Fibroblast of lung (primary cell): ENCODE measurements around the gene PRKCH. TPM values are rescaled to one million over a fixed set of nuclear protein-coding genes. Genes with fewer than 3 reads are reported as not detected.

ENCODE experiments used
- DNase-seq, 2 donors: peaks; one replicate each; pipeline versions ENCODE4 v3.0.0 to v3.0.0-alpha.2; 2010; ENCODE audit warnings: low read depth in 2 of 2
- H2AFZ ChIP-seq: 2 replicates; pipeline ENCODE4 v1.5.1; 2012; ENCODE audit warnings: low read length, control low read depth, inconsistent platforms
- H3K27ac ChIP-seq: 2 replicates; pipeline ENCODE4 v1.5.1; 2011; ENCODE audit warnings: low read length, control low read depth; ENCODE audit not compliant: insufficient read depth
- H3K27me3 ChIP-seq: 2 replicates; pipeline ENCODE4 v1.5.1; 2011; ENCODE audit warnings: mild to moderate bottlenecking, low read length; ENCODE audit not compliant: control insufficient read depth, insufficient read depth
- H3K36me3 ChIP-seq: 2 replicates; pipeline ENCODE4 v1.5.1; 2011; ENCODE audit warnings: low read length; ENCODE audit not compliant: control insufficient read depth, insufficient read depth
- H3K4me1 ChIP-seq: 2 replicates; pipeline ENCODE4 v1.5.1; 2011; ENCODE audit warnings: low read length; ENCODE audit not compliant: control insufficient read depth, insufficient read depth; ENCODE audit errors: extremely low read depth
- H3K4me2 ChIP-seq: 2 replicates; pipeline ENCODE4 v1.5.1; 2011; ENCODE audit warnings: low read length, control low read depth; ENCODE audit not compliant: insufficient read depth; ENCODE audit errors: extremely low read depth
- H3K4me3 ChIP-seq, 4 experiments: fragments of 200-600 bp in 1 of 4; sonication (generic) in 1 of 4; replicated peaks in 1 of 4; 2 replicates each; pipeline ENCODE4 v1.5.1; 2011 to 2016; ENCODE audit warnings: low read length in 4 of 4, low read depth in 3 of 4, mild to moderate bottlenecking in 3 of 4, control low read depth in 2 of 4, inconsistent platforms in 1 of 4, mixed read lengths in 1 of 4; ENCODE audit not compliant: insufficient read depth in 1 of 4; ENCODE audit errors: control extremely low read depth in 1 of 4
- H3K79me2 ChIP-seq: 2 replicates; pipeline ENCODE4 v1.5.1; 2012; ENCODE audit warnings: mild to moderate bottlenecking, low read length, inconsistent platforms; ENCODE audit not compliant: control insufficient read depth, insufficient read depth
- H3K9ac ChIP-seq: 2 replicates; pipeline ENCODE4 v1.5.1; 2011; ENCODE audit warnings: mild to moderate bottlenecking, low read length, control low read depth; ENCODE audit not compliant: insufficient read depth
- H3K9me3 ChIP-seq: 2 replicates; pipeline ENCODE4 v1.5.1; 2012; ENCODE audit warnings: low read depth, low read length; ENCODE audit not compliant: control insufficient read depth, insufficient read depth
- H4K20me1 ChIP-seq: 2 replicates; pipeline ENCODE4 v1.5.1; 2011; ENCODE audit warnings: low read length; ENCODE audit not compliant: control insufficient read depth, insufficient read depth; ENCODE audit errors: extremely low read depth
- EZH2 ChIP-seq: IDR thresholded peaks from 2 replicates; pipeline ENCODE4 v1.5.1; 2012; ENCODE audit warnings: low read length, control low read depth, mild to moderate bottlenecking; ENCODE audit errors: missing control alignments
- polyA plus RNA-seq, 2 donors: library from polyadenylated mRNA; depleted of rRNA in 1 of 2; stranded (reverse) in 1 of 2; unstranded in 1 of 2; fragments of >200 nt; gene quantifications; 2 replicates each; pipeline ENCODE4 v1.2.1, GENCODE V29; 2011 to 2012; ENCODE audit warnings: missing spikeins in 1 of 2
- total RNA-seq: library from RNA; depleted of rRNA; stranded (reverse); fragments of >200 nt; gene quantifications from 2 replicates; pipeline ENCODE4 v1.2.1, GENCODE V29; 2014
- TF ChIP-seq, protein P1 (sequence below), 2 donors: IDR thresholded peaks in 1 of 2; conservative IDR thresholded peaks in 1 of 2; 1 replicate in 1 of 2; 2 replicates in 1 of 2; pipeline ENCODE4 v1.5.1; 2011 to 2012; ENCODE audit warnings: low read length in 2 of 2, control low read depth in 1 of 2, inconsistent platforms in 1 of 2, low read depth in 1 of 2, mild to moderate bottlenecking in 1 of 2

The PRKCH gene
- total and polyA plus RNA-seq, 2 donors (not counting 1 experiment from before 2014, with no cell fraction given) = 2.9 to 5.4 TPM

DNA sequence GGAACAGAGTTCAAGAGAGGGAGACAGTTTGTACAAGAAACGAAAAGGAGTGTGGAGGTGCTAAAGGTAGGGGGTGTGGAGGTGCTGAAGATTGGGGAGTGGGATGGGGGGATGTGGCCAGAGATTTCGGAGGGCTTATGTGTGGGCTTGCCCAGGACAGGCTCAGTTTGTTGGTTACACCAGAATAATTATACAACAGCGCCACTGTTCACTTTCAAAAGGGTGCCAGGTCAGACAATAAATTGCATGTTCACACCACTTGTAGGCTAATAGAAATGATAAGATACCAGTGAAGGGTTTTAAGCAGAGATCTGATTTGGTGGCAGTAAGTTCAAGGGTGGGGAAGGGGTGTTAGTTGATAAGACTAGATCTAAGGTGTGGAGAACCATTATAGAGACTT lies 75.3 kb downstream of the PRKCH start:
- no peaks in the 10 kb centered on the region for H4K20me1 ChIP-seq
- peaks cover 2% of the 10 kb centered on the region for H3K27me3 ChIP-seq
- no peaks in the 10 kb centered on the region for H3K9me3 ChIP-seq
- H3K4me1 ChIP-seq = no peaks in the 10 kb centered on the region
- TF ChIP-seq, protein P1, sequence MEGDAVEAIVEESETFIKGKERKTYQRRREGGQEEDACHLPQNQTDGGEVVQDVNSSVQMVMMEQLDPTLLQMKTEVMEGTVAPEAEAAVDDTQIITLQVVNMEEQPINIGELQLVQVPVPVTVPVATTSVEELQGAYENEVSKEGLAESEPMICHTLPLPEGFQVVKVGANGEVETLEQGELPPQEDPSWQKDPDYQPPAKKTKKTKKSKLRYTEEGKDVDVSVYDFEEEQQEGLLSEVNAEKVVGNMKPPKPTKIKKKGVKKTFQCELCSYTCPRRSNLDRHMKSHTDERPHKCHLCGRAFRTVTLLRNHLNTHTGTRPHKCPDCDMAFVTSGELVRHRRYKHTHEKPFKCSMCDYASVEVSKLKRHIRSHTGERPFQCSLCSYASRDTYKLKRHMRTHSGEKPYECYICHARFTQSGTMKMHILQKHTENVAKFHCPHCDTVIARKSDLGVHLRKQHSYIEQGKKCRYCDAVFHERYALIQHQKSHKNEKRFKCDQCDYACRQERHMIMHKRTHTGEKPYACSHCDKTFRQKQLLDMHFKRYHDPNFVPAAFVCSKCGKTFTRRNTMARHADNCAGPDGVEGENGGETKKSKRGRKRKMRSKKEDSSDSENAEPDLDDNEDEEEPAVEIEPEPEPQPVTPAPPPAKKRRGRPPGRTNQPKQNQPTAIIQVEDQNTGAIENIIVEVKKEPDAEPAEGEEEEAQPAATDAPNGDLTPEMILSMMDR (conservative IDR thresholded peaks at IDR 0.05 in 1 of 2, IDR thresholded peaks at IDR 0.05 in 1 of 2; ENCODE audit: low read depth in 1 of 2, low read length in 2 of 2) = no peak
- TF ChIP-seq EZH2 = no peak
- H3K9ac ChIP-seq = no peak overlapping the region
- H2AFZ ChIP-seq = no peak overlapping the region
- no peaks in the 10 kb centered on the region for H3K36me3 ChIP-seq
- no peak overlapping the region for H3K4me3 ChIP-seq
- H3K27ac ChIP-seq = no peak overlapping the region
- H3K4me2 ChIP-seq = no peak overlapping the region
- no peaks in the 10 kb centered on the region for H3K79me2 ChIP-seq
- no peak for DNase-seq

DNA sequence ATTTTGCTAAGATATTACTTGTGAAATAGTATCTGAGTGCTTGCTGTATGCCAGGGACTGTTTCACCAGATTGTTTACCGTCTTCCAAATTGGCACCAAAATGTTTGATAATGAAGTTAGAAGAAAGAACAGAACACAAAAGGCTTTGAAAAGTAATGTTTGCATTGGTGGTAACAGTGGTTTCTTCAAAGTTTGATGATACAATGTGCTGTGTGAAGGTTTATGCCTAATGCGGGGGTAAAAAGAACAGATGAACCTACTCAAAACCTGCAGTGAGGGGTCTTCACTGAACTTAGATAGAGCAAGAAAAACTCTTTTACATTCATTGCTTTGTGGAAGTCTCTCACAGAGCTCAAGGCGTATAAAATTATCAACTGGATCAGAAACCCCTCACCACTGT lies 76.2 kb downstream of the PRKCH start:
- H3K9me3 ChIP-seq = no peaks in the 10 kb centered on the region
- TF ChIP-seq, protein P1 (conservative IDR thresholded peaks at IDR 0.05 in 1 of 2, IDR thresholded peaks at IDR 0.05 in 1 of 2; ENCODE audit: low read depth in 1 of 2, low read length in 2 of 2) = no peak
- TF ChIP-seq EZH2 = no peak
- H3K79me2 ChIP-seq = no peaks in the 10 kb centered on the region

DNA sequence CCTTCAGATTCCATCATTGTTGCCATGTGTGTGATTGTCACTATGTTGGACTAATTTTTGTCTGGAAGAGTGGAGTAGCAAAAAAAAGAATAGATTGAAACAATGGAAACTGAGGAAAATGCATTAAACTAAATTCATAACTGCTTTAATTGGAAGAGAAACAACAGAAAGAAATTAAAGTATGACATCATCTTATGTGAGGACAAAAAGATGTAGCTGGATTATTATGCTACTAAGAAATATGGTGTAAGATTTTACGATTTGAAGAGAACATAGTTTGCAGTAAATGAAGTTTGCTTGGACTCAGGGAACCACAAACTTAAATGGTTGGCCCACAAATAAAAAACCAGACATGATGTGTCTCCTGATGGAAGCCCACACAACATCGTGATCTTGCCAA lies 76.8 kb downstream of the PRKCH start:
- H3K27me3 ChIP-seq = peaks cover 2% of the 10 kb centered on the region
- no peaks in the 10 kb centered on the region for H3K4me1 ChIP-seq
- no peaks in the 10 kb centered on the region for H3K79me2 ChIP-seq
- no peak overlapping the region for H2AFZ ChIP-seq
- no peaks in the 10 kb centered on the region for H3K36me3 ChIP-seq
- TF ChIP-seq, protein P1 (conservative IDR thresholded peaks at IDR 0.05 in 1 of 2, IDR thresholded peaks at IDR 0.05 in 1 of 2; ENCODE audit: low read depth in 1 of 2, low read length in 2 of 2) = no peak
- TF ChIP-seq EZH2 = no peak
- no peaks in the 10 kb centered on the region for H4K20me1 ChIP-seq
- DNase-seq = no peak
- no peak overlapping the region for H3K4me2 ChIP-seq
- no peak overlapping the region for H3K4me3 ChIP-seq
- H3K9me3 ChIP-seq = no peaks in the 10 kb centered on the region
- no peak overlapping the region for H3K9ac ChIP-seq
- no peak overlapping the region for H3K27ac ChIP-seq

More for the DNA sequence above, 76.2 kb downstream of the PRKCH start:
- no peak overlapping the region for H3K9ac ChIP-seq
- no peak overlapping the region for H3K4me2 ChIP-seq
- no peaks in the 10 kb centered on the region for H3K4me1 ChIP-seq
- no peak for DNase-seq
- H3K36me3 ChIP-seq = no peaks in the 10 kb centered on the region
- no peak overlapping the region for H3K4me3 ChIP-seq
- H2AFZ ChIP-seq = no peak overlapping the region
- H3K27ac ChIP-seq = no peak overlapping the region
- peaks cover 2% of the 10 kb centered on the region for H3K27me3 ChIP-seq
- no peaks in the 10 kb centered on the region for H4K20me1 ChIP-seq
